ENCODE measurements around the gene KIF19. TPM values are rescaled to one million over a fixed set of nuclear protein-coding genes. Genes with fewer than 3 reads are reported as not detected.

Gene KIF19
- total and polyA plus RNA-seq, 2 experiments from 2014 or later: 0.46 to 0.80 TPM

GRCh38 chr17:74394977-74395376 is 69.0 kb downstream of the KIF19 start:
- H3K4me1 ChIP-seq (ENCODE audit: insufficient read depth): peaks cover 10% of the 10 kb centered on the region
- H3K9me3 ChIP-seq (ENCODE audit: low read depth): no peaks in the 10 kb centered on the region
- no peak for TF ChIP-seq EZH2phosphoT487 (IDR thresholded peaks at IDR 0.05; ENCODE audit: low read depth, severe bottlenecking, unreplicated experiment)
- TF ChIP-seq EZH2 (IDR thresholded peaks at IDR 0.05; ENCODE audit: borderline replicate concordance): no peak
- no peak for TF ChIP-seq CTCF (IDR thresholded peaks at IDR 0.05; ENCODE audit: poor library complexity)
- no peaks in the 10 kb centered on the region for H4K20me1 ChIP-seq (ENCODE audit: insufficient read depth, poor library complexity, severe bottlenecking)
- H3K27me3 ChIP-seq: no peaks in the 10 kb centered on the region
- no peaks in the 10 kb centered on the region for H3K79me2 ChIP-seq
- H3K4me2 ChIP-seq: no peak overlapping the region
- no peak overlapping the region for H2AFZ ChIP-seq
- no peak for DNase-seq (ENCODE audit: low spot score)
- no peak overlapping the region for H3K27ac ChIP-seq
- no peak overlapping the region for H3K4me3 ChIP-seq
- H3K36me3 ChIP-seq (replicated peaks; ENCODE audit: insufficient read depth, low read depth): no peaks in the 10 kb centered on the region
- no peaks in the 10 kb centered on the region for H3K9me2 ChIP-seq (replicated peaks; ENCODE audit: insufficient read depth)
- 82% methylated on average over 7 of the region's 7 CpGs for WGBS (ENCODE audit: low lambda C conversion rate, missing lambda C conversion rate)

GRCh38 chr17:74396567-74396966 is 70.5 kb downstream of the KIF19 start:
- no peak overlapping the region for H3K4me2 ChIP-seq
- H3K9me2 ChIP-seq (replicated peaks; ENCODE audit: insufficient read depth): no peaks in the 10 kb centered on the region
- H3K4me1 ChIP-seq (ENCODE audit: insufficient read depth): peaks cover 10% of the 10 kb centered on the region
- TF ChIP-seq EZH2phosphoT487 (IDR thresholded peaks at IDR 0.05; ENCODE audit: low read depth, severe bottlenecking, unreplicated experiment) (no peak), EZH2 (IDR thresholded peaks at IDR 0.05; ENCODE audit: borderline replicate concordance) (no peak), CTCF (IDR thresholded peaks at IDR 0.05; ENCODE audit: poor library complexity) (no peak)
- no peaks in the 10 kb centered on the region for H3K36me3 ChIP-seq (replicated peaks; ENCODE audit: insufficient read depth, low read depth)
- H3K9me3 ChIP-seq (ENCODE audit: low read depth): no peaks in the 10 kb centered on the region
- DNase-seq (ENCODE audit: low spot score): no peak
- H3K79me2 ChIP-seq: no peaks in the 10 kb centered on the region
- no peaks in the 10 kb centered on the region for H4K20me1 ChIP-seq (ENCODE audit: insufficient read depth, poor library complexity, severe bottlenecking)
- WGBS (ENCODE audit: low lambda C conversion rate, missing lambda C conversion rate): 95% methylated on average over 4 of the region's 4 CpGs
- H3K4me3 ChIP-seq: no peak overlapping the region
- H2AFZ ChIP-seq: no peak overlapping the region
- H3K27me3 ChIP-seq: no peaks in the 10 kb centered on the region
- no peak overlapping the region for H3K27ac ChIP-seq

- TF ChIP-seq CTCF (IDR thresholded peaks at IDR 0.05; ENCODE audit: poor library complexity) (no peak), EZH2phosphoT487 (IDR thresholded peaks at IDR 0.05; ENCODE audit: low read depth, severe bottlenecking, unreplicated experiment) (no peak), EZH2 (IDR thresholded peaks at IDR 0.05; ENCODE audit: borderline replicate concordance) (no peak)
- no peaks in the 10 kb centered on the region for H3K9me2 ChIP-seq (replicated peaks; ENCODE audit: insufficient read depth)
- H3K4me1 ChIP-seq (ENCODE audit: insufficient read depth): no peaks in the 10 kb centered on the region
- no peak for DNase-seq (ENCODE audit: low spot score)
- H3K4me3 ChIP-seq: no peak overlapping the region
- no peak overlapping the region for H2AFZ ChIP-seq
- H3K4me2 ChIP-seq: no peak overlapping the region
- 72% methylated on average over 7 of the region's 7 CpGs for WGBS (ENCODE audit: low lambda C conversion rate, missing lambda C conversion rate)
- H4K20me1 ChIP-seq (ENCODE audit: insufficient read depth, poor library complexity, severe bottlenecking): no peaks in the 10 kb centered on the region
- no peaks in the 10 kb centered on the region for H3K79me2 ChIP-seq
- no peaks in the 10 kb centered on the region for H3K9me3 ChIP-seq (ENCODE audit: low read depth)
- no peaks in the 10 kb centered on the region for H3K36me3 ChIP-seq (replicated peaks; ENCODE audit: insufficient read depth, low read depth)
- H3K27me3 ChIP-seq: no peaks in the 10 kb centered on the region
- no peak overlapping the region for H3K27ac ChIP-seq
Observed at GRCh38 chr17:74402048-74402447, 76.0 kb downstream of the KIF19 start.
